Limb (tissue), 2 donors: ENCODE measurements around the gene SLC35F1.
A peak's percentile ranks its signal among the peaks of the same experiment; 100 is the strongest.
"Not testable (repeated sequence)": the region's sequence is repeated elsewhere in the genome, so short reads cannot be mapped to it uniquely, and the experiment has no call there.

Experiments
- DNase-seq, 2 donors: peaks; one replicate each; pipeline ENCODE4 v3.0.0-alpha.2; 2016; ENCODE audit errors: extremely low spot score in 2 of 2

Gene SLC35F1

DNA sequence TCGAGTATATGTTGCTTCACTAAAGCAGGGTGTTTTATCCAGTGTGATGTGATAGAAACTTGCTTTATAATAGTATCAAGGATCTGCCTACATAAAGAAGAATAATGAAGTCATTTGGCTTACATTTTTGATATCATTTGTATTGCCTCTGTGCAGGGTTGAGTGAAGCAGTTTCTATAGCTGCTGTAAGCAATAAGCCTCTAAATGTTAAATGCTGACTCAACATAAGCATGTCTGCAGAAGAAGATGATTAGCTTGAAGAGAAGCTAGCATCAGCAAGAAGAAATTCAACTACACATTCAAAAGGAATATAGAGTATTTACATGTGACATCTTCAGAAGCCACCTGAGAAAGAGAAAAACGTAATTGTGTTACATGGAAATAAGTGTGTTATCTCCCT, 17.6 kb downstream of the SLC35F1 start:
- no peak for DNase-seq

DNA sequence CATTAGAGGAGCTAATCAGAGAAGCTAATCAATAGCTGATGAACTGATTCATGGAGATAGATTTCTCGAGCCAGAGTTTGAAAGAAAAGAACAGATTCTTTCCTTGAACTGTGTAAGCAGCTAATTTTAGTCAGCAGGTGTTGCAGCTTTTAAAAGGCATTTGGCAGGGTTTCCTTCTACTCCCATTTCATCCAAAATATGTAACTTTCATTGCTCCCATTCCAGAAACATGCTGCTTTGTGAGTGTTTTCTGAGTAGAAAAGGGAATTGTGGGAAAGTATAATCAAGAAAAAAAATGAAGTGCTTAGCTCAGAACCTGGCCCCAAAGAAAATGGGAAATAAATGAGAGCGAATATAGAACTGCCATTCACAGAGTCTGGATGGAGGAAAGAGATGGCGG, 20.8 kb downstream of the SLC35F1 start:
- no peak for DNase-seq

DNA sequence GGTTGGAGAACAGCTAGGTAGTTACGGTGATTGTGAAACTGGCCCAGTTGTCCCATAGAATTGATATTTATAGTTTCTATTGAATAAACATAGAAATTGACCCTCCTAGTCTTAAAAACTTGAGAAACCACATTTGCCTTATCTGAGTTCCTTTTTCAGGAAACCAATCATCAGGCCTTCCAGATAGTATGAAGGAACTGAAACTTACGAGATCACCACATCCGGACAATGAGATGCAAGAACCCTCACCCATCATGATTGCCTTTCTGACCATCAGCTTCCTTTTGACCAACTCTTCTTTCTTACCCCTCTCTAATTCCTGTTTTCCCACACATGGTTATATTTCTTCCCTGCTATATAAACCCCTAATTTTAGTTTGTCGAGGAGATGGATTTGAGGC, 21.8 kb downstream of the SLC35F1 start:
- DNase-seq, result no peak

DNA sequence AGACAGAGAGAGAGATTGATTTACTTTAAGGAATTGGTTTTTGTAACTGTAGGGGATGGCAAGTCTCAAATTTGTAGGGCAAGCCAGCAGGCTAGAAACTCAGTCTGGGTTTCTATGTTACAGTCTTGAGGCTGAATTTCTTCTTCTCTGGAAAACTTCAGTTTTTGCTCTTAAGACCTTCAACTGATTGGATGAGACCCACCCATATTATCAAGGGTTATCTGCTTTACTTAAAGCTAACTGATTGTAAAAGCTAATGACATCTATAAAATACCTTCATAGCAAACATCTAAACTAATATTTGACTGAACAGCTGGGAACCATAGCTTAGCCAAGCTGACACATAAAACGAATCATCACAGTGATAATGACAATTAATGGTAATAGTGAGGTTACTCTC, 22.4 kb downstream of the SLC35F1 start:
- DNase-seq, result no peak

DNA sequence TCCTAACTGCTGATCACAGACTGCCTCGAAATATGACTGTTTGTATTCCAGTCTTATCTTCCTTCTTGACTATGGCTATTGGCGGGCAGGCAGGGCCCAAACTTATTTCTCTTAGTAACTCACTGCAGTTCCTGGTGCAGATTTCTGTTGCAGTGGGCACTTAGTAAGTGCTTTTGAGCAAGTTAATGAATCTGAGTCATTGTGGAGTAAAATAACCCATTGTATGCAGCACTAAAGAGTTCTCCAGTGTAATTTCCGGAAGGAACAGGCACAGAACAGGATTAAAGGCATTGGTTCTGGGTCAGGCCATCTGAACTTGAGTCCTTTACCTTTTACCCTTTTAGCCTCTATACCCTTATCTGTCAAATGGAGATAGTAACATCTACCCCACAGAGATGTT, 23.6 kb downstream of the SLC35F1 start:
- DNase-seq, result no peak

DNA sequence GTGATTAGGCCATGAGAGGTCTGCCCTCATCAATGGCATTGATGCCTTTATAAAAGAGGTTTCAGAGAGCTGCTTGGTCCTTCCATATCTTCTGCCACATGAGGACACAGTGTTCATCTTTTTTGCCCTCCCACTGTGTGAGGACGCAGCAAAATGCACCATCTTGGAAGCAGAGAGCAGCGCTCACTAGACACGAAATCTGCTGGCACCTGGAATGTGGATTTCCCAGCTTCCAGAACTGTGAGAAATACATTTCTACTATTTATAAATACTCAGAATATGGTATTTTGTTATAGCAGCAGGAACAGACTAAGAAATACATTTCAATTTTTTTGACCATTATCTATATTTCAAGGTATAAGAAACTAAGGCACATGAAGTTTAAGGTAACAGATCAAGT, 24.9 kb downstream of the SLC35F1 start:
- DNase-seq, result no peak

DNA sequence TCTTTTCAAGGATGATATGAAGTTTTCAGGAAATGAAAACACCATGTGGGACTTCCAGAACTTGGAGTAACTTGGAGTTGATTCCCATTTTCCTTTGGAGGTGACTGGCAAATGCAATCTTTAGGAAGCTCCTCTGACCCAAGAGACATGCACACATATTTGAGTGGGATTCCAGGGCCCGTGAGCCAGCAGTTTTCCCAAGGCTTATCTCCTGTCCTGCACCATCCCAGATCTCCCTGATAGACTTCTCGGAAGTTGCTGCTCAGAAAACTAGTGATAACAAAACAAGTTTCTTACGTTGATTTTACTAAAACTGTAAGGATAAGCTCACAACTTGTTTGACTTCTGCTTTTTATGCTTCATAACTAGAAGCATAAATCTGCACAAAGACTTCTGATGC, 25.6 kb downstream of the SLC35F1 start:
- DNase-seq, result no peak

DNA sequence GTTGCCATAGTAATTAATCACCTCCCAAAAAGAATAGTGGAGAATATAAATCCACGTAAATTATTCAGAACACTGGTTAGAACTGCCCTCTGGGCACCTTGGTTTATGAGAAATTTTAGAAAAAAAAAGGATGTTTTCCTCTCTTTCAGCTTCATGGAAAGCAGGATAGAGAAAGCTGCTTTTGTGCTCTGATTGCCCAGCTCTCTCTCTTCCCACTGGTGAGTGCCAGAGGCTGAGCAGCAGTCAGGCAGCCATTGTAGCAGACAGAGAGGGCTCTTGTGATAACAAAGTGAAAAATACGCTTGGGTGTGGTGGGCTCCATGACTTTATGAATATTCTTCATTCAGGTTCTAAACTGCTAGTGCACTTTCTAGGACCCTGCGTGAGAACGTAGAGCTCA, 26.4 kb downstream of the SLC35F1 start:
- no peak for DNase-seq

DNA sequence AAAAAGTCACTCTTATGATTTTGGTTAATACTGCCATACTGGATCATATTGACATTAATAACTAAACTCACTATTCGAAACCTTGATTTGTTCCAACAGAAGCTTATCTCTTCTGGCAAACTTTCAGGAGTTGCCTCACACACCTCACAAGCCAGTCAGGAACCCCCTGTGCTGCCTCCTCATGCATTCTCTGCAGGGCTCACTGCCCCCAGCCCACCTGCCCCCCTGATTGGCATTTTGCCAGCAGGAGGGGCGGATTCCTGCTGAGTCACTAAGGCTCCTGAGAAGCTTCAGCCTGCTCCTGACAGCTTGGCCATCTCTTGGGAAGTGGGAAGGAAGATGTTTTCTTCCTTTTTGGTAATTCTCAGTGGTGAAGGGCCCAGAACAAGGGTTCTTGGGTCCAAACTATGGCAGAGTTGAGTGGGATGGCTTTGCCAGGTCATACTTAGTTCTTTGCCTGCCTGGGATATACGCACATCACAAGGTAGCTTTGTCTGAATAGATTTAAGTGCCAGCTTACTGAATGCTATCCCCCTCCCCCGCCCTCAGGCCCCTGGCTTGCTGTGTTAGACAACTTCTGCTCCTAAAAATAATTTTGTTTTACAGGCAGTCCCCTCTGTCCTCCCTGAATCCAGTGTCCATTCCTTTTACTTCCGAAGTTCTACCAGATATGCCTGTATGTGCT, 31.4 kb downstream of the SLC35F1 start:
- DNase-seq, result no peak

DNA sequence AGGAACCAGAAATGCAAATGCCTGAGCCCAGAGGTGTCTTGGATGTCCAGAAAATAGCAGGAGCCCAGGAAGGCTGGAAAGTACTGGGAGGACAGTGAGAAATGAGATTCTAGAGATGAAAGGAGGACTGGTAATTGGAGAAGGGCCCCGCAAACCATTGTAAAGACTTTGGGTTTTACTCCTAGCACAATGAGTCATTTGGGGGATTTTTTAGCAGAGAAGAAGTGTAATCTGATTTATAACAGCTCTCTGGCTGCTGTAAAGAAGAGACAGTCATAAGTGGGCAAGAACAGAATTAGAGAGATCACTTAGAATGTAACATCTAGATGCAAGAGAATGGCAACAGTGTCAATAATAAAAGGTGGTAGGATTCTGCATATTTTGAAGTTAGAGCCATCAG, 40.2 kb downstream of the SLC35F1 start:
- DNase-seq, result no peak

DNA sequence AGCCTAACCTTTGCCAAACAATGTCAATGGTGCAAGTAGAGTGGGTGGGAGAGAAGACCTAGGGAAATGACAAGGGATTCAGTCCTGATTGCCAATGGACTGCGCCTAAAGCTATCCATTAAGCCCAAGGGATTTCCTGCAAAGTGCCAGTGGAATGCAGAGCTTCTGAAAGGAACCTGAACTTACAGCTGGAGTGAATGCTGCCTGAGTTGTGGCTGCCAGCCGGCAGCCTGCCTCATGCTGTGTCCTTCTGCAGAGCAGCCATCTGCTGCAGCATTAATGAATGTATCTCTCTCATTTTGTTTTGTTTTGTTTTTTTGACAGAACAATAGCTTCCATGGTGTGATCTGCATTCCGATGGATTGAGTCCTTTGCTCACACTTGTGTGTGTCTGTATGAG, 44.7 kb downstream of the SLC35F1 start:
- DNase-seq, result no peak

DNA sequence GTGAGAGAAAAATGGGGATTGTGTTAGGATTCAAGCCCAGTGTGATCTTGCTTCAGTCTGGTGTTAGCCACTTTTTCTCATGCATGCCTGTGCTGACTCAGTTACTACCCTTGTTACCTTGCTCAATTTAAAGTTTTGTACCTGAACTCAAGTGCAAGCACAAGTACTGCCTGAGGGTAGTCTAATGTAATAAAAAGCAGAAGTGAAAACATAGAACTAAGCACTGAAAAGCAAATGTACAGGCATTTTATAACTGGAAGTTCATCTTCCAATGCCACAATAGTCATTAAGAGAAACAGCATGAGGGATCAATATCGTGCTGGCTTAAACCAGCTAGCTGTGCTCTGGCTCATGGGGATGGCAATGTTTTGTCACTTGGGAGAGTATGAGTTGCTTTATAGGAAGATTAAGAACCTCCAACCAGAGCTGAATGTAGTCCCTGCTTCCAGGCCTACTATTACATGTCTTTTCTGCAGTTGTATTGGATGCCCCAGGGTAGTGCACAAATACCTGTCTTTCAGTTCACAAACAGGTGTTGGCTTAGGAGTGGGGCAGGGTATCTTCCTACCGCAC, 48.7 kb downstream of the SLC35F1 start:
- DNase-seq, result no peak

DNA sequence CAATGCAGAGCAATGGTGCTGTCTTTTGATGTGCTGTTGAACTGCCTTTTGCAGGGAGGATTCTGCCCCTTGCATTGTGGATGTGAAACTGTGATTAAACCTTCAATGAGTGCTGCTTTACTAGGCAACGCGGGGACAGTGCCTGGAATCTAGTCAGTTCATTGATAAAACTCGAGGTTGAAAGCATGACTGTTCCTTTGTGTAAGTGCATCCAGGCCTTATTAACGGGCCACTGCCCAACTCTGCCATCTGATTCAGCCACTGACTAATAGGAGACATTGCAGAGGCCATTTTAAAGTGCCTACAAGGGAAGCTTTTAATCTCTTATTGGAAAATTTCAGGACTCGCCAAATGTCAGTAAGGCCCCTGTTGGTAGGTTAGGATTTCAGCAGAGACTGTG, 49.3 kb downstream of the SLC35F1 start:
- DNase-seq, result no peak

DNA sequence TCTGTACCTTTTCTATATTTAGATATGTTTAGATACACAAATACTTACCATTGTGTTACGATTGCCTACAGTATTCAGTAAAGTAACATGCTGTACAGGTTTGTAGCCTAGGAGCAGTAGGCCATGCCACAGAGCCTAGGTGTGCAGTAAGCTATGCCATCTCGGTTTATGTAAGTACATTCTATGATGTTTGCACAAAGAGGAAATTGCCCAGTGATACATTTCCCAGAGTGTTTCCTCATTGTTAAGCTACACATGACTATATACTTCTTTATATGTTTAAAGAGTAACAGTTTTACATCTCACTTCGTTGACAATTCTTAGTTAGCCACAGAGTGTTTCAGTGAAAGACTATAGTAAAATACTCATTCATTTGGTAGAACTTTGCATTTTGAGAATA, 51.5 kb downstream of the SLC35F1 start:
- DNase-seq, result no peak

DNA sequence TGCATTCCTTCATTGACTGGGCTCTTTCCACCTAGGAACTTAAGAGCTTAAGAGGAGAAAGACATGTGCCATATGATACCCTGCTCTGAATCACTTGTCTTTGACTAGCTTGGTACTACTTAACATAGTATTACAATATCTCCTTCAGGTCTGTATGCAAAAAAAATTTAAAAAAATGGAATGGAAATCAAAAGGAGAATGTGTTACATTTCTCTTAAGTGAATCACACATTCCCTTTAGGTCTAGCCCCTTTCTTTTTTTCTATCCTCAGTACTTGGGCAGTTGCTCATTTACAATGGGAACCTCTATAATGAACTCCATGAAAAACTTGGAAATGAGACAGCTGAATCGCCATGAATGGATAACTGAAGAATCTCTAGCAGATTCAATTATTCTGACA, 53.8 kb downstream of the SLC35F1 start:
- no peak for DNase-seq

DNA sequence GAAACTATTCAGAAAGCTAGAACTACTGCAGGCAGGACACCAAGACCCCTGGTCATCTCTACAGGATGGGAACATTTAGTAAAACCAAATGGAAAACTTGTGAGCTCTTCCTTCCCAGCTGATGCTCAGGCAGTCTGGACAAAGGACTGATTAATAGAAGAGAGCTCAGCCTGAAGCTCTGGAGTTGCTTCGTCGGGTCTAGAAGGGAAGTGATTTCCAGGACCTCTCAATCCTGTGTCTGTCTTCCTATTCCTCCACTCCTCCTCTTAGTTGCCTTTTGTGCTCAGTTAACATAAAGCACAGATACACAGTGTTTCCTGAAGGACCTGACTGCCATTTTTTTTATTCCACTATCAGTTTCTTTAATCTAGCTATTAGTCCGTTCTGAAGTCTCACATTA, 54.2 kb downstream of the SLC35F1 start:
- no peak for DNase-seq

DNA sequence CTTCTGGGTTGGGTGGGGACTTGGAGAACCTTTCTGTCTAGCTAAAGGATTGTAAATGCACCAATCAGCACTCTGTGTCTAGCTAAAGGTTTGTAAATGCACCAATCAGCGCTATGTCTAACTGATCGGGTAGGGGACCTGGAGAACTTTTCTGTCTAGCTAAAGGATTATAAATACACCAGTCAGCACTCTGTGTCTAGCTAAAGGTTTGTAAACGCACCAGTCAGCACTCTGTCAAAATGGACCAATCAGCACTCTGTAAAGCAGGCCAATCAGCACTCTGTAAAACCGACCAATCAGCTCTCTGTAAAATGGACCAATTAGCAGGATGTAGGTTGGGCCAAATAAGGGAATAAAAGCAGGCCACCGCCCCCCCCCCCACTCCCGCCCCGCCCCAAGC, 58.7 kb downstream of the SLC35F1 start:
- not testable (repeated sequence) for DNase-seq

DNA sequence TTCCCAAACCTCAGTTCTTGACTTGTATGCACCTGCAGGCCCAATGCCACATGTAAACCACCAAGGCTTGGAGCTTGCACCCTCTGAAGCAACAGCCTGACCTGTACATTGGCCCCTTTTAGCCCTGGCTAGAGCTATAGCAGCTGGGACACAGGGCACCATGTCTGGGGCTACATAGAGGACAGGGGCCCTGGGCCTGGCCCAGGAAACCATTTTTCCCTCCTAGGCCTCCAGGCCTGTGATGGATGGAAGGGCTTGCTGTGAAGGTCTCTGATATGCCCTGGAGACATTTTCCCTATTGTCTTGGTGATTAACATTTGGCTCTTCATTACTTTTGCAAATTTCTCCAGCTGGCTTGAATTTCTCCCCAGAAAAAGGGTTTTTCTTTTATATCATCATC, 64.6 kb downstream of the SLC35F1 start:
- DNase-seq, result no peak

DNA sequence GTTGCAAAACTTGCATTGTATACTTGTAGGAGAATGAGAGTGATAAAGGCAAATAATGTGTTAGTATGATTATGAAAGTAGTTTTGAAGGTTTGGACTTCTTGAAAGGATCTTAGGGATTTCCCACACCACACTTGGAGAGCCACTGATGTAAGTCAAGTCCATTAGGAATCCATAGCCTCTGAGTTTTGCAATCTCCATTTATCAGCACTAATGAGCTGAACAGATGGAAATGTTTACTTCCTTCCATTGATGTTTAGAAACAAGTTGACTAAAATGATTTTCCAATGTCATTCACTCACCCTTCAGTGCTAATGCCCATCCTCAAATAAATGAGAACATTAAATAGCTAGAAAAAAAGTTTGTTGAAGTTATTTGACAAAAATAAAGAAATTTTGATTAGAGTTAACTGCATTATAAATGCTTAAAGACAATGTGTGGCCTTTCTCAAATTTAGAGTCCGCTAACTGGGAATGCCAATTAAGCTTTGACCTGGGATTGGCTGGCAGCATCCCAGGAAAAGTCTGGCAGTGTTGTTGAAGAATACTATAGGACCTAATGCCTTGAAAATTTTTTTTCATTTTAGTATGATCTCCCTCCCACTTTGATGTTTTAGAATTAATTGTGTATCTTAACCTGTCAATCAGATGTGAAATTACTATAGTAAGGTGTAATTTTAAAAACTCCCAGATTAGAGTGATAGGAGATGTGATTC, 68.0 kb downstream of the SLC35F1 start:
- no peak for DNase-seq

DNA sequence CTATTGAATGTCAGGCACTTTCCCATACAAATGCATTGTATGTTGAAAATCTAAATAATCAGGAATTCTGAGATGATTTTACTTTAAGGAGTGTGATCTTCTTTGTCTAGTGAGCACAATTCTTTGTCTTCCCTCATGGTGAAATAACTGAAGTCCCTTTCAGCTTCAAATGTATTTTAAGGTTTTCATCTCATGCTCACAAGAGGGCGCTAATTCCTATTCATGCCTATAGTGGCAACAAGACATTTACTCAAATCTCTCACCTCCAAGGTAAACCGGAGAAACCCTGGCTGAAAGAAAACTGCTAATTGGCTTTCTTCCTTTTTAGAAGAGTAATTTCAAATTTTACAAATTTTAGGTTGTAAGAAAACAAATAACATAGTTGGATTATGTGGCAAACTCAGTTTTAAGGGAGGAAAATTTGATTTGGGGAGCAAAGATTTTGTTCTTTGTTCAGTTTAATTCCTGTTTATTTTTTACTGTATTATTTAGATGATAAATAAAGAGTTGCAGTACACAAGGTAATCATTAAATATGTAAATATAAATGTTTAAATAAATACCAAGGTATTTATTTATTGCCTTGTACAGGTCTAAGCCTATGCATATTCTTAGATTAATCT, 69.1 kb downstream of the SLC35F1 start:
- DNase-seq, result peak in 1 of 2 donors; percentile 10

DNA sequence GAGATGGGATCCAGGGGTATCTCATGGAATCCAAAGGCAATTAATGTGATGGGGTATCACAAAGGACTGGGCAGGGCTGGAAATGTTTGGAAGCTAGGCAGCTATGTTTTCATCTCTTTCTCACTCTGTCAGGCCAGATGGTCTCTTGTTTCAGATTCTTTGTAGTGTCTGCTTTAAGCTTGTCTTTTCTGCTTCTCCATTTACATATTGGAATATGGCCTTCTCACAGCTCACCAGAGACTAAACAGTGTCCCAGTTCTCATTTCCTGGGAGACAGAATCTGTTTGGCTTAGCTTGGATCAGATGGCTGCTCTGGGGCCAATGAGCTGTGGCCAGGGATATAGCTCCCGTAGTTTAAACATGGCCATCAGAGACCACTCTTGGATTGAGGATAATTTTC, 78.9 kb downstream of the SLC35F1 start:
- DNase-seq, result no peak

DNA sequence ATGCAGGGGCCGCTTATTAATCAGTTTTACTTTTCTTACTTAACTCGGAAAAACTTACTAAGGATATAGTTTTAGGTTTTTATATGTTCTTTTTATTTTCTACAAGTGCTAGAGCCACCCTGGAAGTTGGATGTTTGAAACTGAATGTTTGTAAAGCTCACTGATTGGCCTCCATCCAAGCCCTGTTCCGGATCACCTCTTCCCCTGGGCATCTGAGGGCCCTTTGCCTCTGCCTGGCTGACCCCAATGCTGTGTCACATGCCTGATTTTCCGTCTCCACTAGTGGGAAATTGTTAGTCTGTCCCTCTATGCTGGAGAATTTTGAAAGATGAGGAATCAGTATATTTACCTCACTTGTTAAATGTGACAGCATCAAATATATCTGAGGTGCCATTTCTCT, 79.3 kb downstream of the SLC35F1 start:
- no peak for DNase-seq

DNA sequence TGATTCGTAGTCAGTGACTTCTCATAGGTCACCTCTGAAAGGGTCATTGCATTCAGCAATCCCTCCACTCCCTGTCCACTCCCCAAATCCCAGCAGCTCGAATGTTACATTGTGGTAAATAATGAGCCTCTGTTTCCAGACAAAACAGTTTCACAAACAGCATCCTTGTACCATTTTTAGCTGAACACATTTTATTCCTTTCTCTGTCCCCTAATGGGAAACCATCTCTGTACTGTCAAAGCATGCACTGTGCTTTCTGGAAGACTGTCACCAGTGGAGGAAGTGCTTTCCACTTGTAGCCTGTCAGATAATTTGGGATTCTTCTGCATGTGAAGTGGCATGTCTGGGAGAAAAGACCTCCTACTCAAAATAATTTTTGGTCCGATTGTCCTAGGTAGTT, 82.0 kb downstream of the SLC35F1 start:
- no peak for DNase-seq
